GM19099 (cell line): ENCODE data around the gene MBOAT2.

ENCODE experiments used
- POLR2A ChIP-seq: IDR thresholded peaks from 3 replicates; pipeline ENCODE4 v1.6.1; 2011; ENCODE audit warnings: low read depth; ENCODE audit not compliant: insufficient read length; ENCODE audit errors: extremely low read depth

Gene MBOAT2

GRCh38 chr2:9024575-9024974 lies 21.1 kb upstream of the MBOAT2 start:
- TF ChIP-seq POLR2A = no peak

GRCh38 chr2:9021563-9022211 lies 18.2 kb upstream of the MBOAT2 start:
- no peak for TF ChIP-seq POLR2A

DNA sequence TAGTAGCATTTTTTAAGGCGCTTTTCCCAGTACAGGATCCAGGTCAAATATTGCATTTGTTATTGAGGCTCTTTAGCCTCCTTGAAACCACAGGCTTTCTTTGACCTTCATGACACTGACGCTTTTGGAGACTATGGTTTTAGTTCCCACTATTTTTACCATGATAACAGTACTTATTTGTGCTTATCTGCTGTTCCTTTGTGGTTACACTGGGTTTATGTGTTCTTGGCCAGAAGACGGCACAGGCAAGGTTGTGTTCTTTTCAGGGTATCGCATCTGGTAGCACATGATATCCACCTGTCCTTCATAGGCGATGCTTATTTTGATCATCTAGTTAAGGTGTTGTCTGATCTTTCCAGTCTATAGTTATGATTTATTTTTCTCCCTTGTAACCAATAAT lies 16.8 kb upstream of the MBOAT2 start:
- no peak for TF ChIP-seq POLR2A

- TF ChIP-seq POLR2A = no peak
These were observed 15.1 kb upstream of the MBOAT2 start for GRCh38 chr2:9018534-9018933.

GRCh38 chr2:9018109-9018508 lies 14.6 kb upstream of the MBOAT2 start:
- no peak for TF ChIP-seq POLR2A

DNA sequence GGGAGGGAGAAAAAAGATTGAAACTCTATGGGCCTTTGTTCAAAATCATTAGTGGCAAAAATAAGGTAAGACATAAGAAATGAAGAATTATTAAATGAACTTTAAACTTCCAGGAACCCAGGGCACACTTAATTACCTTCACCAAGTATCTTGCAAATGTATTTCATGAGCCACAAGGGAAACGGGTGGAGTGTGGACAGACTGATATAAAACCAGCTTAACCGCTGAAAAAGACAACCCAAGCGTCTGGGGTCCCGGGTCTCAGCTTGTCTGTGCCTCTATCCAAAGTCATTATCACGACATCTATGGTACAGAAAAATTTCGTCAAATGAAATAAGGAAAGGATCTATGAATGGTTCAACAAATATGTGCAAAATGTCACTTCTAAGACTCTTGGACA lies 13.9 kb upstream of the MBOAT2 start:
- no peak for TF ChIP-seq POLR2A

GRCh38 chr2:9015998-9016397 lies 12.5 kb upstream of the MBOAT2 start:
- no peak for TF ChIP-seq POLR2A

GRCh38 chr2:9013403-9013802 lies 9.9 kb upstream of the MBOAT2 start:
- no peak for TF ChIP-seq POLR2A

DNA sequence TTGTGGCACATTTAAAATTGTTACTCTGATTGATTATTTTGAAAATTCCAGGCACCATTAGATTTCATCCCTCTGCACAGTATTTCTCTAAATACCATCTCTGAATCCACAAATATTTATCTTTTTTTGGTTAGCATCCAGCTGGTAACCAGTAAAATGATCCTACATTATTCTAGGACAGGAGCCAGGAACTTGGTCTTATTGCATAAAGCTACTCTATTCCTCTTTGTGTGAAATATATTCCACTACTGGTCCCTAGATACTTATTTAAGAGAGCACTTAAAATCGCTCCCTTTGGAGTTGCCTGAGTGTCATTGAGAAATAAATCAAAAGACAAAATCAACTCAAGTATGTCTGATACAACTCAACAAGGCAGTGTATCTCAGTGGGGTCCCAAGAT lies 7.4 kb upstream of the MBOAT2 start:
- TF ChIP-seq POLR2A = no peak

- no peak for TF ChIP-seq POLR2A
These were observed 5.6 kb upstream of the MBOAT2 start for GRCh38 chr2:9008951-9009664.

GRCh38 chr2:9006368-9006767 lies 2.9 kb upstream of the MBOAT2 start:
- no peak for TF ChIP-seq POLR2A

- TF ChIP-seq POLR2A = no peak
These were observed 1.1 kb upstream of the MBOAT2 start for GRCh38 chr2:9004338-9005204.

- TF ChIP-seq POLR2A = no peak
These were observed 193 bp downstream of the MBOAT2 start for GRCh38 chr2:9003366-9003615.

GRCh38 chr2:9002637-9003365 lies 683 bp downstream of the MBOAT2 start:
- no peak for TF ChIP-seq POLR2A

DNA sequence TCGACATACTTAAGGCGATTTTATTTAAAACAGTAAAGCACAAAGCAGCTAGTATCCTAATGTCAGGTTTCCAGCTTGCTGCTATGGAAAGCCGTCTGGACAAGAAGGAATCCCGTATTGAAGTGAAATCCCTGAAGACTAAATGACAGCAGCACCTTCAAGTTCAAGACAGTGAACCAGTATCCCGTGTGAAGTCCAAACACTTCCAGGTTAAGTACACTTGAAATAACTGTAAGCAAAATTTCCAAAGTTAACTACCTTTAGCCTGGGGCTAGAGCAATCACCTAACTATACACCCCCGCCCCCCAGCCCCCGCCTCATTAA lies 1.2 kb downstream of the MBOAT2 start:
- TF ChIP-seq POLR2A = no peak
